ENCODE data around the gene ATP10A. TPM values are rescaled to one million over a fixed set of nuclear protein-coding genes. Genes with fewer than 3 reads are reported as not detected.

Gene ATP10A
- total RNA-seq, 1 donor from 2014 or later, result 6.8 TPM

DNA sequence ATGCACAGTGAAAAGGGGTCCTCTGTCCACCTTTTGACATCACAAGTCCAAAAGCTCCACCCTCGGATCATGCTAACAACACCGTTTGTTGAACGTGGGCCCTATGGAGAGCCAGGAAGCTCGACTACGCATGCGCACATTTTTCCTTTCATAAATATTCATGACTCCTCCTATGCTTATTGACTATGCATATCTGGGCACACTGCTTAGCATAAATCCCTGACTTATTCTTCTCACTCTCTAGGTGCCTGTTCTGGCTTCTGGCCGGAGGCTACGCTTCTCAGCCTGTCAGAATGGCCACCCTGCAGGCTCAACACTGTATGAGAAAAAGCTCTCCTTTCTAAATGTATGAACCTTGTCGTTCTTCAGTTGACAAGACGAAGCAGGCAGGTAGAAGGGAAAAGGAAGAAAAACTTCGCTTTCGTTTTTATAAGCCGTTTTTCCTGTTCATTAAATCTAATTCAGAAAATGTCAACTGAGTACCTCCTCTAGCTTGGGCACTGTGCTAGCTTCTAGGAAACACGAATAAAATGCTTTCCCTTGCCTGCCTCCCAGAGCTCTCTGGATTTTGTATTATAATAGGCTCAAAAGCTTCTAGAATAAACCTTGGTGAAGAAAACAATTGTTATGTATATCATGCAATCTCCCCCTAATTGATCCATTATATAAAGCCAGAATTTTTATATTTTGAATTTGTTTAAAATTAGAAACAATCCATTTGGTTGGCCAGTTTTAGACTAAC lies 207.7 kb downstream of the ATP10A start:
- DNase-seq (ENCODE audit: low read depth, low spot score), result no peak
- Mint-ChIP-seq H3K27me3 (ENCODE audit: low read depth) (peaks cover 2% of the 10 kb centered on the region), H3K4me3 (no peak overlapping the region), H3K36me3 (ENCODE audit: low read depth) (no peaks in the 10 kb centered on the region), H3K9me3 (peaks cover 2% of the 10 kb centered on the region), H3K4me1 (peaks cover 4% of the 10 kb centered on the region), H3K27ac (ENCODE audit: unreplicated experiment) (no peak overlapping the region)
- no peak for TF ChIP-seq CTCF (conservative IDR thresholded peaks at IDR 0.05)

- H3K4me3 Mint-ChIP-seq, result no peak overlapping the region
- H3K27me3 Mint-ChIP-seq (ENCODE audit: low read depth), result no peaks in the 10 kb centered on the region
Observed at GRCh38 chr15:25653371-25653770, 209.8 kb downstream of the ATP10A start.

GRCh38 chr15:25652704-25653103 lies 210.4 kb downstream of the ATP10A start:
- no peak for DNase-seq (ENCODE audit: low read depth, low spot score)
- Mint-ChIP-seq H3K4me3 (no peak overlapping the region), H3K9me3 (peaks cover 2% of the 10 kb centered on the region), H3K27ac (ENCODE audit: unreplicated experiment) (no peak overlapping the region), H3K27me3 (ENCODE audit: low read depth) (no peaks in the 10 kb centered on the region), H3K36me3 (ENCODE audit: low read depth) (no peaks in the 10 kb centered on the region), H3K4me1 (peaks cover 4% of the 10 kb centered on the region)
- no peak for TF ChIP-seq CTCF (conservative IDR thresholded peaks at IDR 0.05)

More at GRCh38 chr15:25653371-25653770, 209.8 kb downstream of the ATP10A start:
- Mint-ChIP-seq H3K4me1 (peaks cover 4% of the 10 kb centered on the region), H3K27ac (ENCODE audit: unreplicated experiment) (no peak overlapping the region), H3K9me3 (peaks cover 2% of the 10 kb centered on the region), H3K36me3 (ENCODE audit: low read depth) (no peaks in the 10 kb centered on the region)
- no peak for TF ChIP-seq CTCF (conservative IDR thresholded peaks at IDR 0.05)
- no peak for DNase-seq (ENCODE audit: low read depth, low spot score)

GRCh38 chr15:25649390-25649789 lies 213.7 kb downstream of the ATP10A start:
- no peak overlapping the region for H3K4me3 Mint-ChIP-seq
- no peaks in the 10 kb centered on the region for H3K27me3 Mint-ChIP-seq (ENCODE audit: low read depth)
- no peak for TF ChIP-seq CTCF (conservative IDR thresholded peaks at IDR 0.05)
- no peaks in the 10 kb centered on the region for H3K9me3 Mint-ChIP-seq
- peaks cover 2% of the 10 kb centered on the region for H3K4me1 Mint-ChIP-seq
- DNase-seq (ENCODE audit: low read depth, low spot score), result no peak
- H3K27ac Mint-ChIP-seq (ENCODE audit: unreplicated experiment), result no peak overlapping the region
- H3K36me3 Mint-ChIP-seq (ENCODE audit: low read depth), result no peaks in the 10 kb centered on the region

DNA sequence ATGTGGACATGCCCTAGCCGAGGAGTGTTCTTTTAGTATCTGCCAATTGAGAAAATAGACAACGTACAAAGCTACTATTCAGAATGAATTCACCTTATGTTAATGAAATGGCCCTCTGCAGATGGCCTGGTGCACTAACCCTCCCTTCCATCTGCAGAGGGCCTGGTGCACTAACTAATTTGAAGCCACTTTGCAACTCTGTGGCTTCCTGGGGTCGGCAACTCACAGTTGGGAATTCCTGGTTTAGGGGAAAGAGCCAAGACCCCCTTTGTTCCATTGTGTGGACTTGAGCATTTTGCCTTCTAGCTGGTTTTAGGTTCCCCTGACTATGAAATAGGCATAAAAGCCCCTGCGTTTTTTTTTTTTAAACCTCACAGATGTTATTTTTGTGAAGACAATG lies 220.0 kb downstream of the ATP10A start:
- H3K9me3 Mint-ChIP-seq, result no peaks in the 10 kb centered on the region
- DNase-seq (ENCODE audit: low read depth, low spot score), result no peak
- H3K4me3 Mint-ChIP-seq, result no peak overlapping the region
- H3K27ac Mint-ChIP-seq (ENCODE audit: unreplicated experiment), result peak overlapping the region; percentile 99
- no peaks in the 10 kb centered on the region for H3K27me3 Mint-ChIP-seq (ENCODE audit: low read depth)
- peaks cover 36% of the 10 kb centered on the region for H3K4me1 Mint-ChIP-seq
- no peak for TF ChIP-seq CTCF (conservative IDR thresholded peaks at IDR 0.05)
- no peaks in the 10 kb centered on the region for H3K36me3 Mint-ChIP-seq (ENCODE audit: low read depth)

All from neural crest cell (in vitro differentiated cells).